H1 (cell line): Measurements from ENCODE around the gene DCTN1. TPM values are rescaled to one million over a fixed set of nuclear protein-coding genes. Genes with fewer than 3 reads are reported as not detected.

Experiments used
- BACH1 ChIP-seq: IDR thresholded peaks from 2 replicates; pipeline ENCODE4 v1.6.1; 2012; ENCODE audit warnings: low read length, improper control_type of control experiment
- CEBPB ChIP-seq: IDR thresholded peaks from 2 replicates; pipeline ENCODE4 v1.6.1; 2012; ENCODE audit warnings: low read depth, low read length
- KDM5A ChIP-seq: fragments of 200-600 bp; IDR thresholded peaks from 2 replicates; pipeline ENCODE4 v1.7.1; 2012; ENCODE audit warnings: mild to moderate bottlenecking, low read length, inconsistent platforms, mixed read lengths
- SUZ12 ChIP-seq: fragments of 200-600 bp; sonication (generic); IDR thresholded peaks from 2 replicates; pipeline ENCODE4 v1.6.1; 2012; ENCODE audit warnings: mild to moderate bottlenecking, inconsistent platforms, low read length, moderate library complexity, mixed read lengths
- polyA plus RNA-seq, 7 experiments: library from polyadenylated mRNA; depleted of rRNA in 3 of 7; stranded (reverse) in 5 of 7; unstranded in 2 of 7; fragments of >200 nt in 5 of 7; fragments of 200-250 nt in 2 of 7; gene quantifications; 1 replicate in 5 of 7; 2 replicates in 1 of 7; 4 replicates in 1 of 7; pipeline versions ENCODE4 v1.2.1 to v1.2.3, GENCODE V29; 2011 to 2013; ENCODE audit warnings: missing spikeins in 2 of 7, mixed read lengths in 2 of 7
- small RNA-seq: library from polyadenylated mRNA; stranded (forward); fragments of <200 nt; extraction: miRNeasy Mini kit (QIAGEN cat#:217004); gene quantifications from one replicate; pipeline ENCODE3, GENCODE V24; 2013; ENCODE audit not compliant: insufficient read depth
- total RNA-seq: library from RNA; stranded (reverse); fragmentation: NEBNext Ultra II Directional; extraction: Animal tissue kit (Norgen Biotek cat#: 25700); gene quantifications from 2 replicates; pipeline ENCODE4 v1.2.1, GENCODE V29; 2021

The DCTN1 gene
- total and polyA plus RNA-seq, 2 of the 8 experiments (the other 6 are each of a cell fraction or from before 2014, with no cell fraction given): 105 to 162 TPM

DNA sequence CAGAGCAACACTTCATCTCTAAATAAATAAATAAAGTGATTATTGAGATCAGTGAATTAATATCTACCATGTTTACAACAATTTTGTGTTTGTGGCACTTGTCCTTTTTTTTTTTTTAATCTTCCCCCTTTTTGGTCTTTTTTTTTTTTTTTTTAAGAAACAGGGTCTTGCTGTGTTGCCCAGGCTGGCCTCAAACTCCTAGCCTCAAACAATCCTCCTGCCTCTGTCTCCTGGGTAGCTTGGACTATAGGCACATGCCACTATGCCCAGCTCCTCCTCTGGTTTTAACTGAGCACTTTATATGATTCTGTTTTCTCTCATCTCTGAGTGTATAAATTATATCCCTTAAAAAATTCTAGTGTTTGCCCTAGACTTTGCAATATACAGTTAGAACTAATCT lies 67.2 kb downstream of the DCTN1 start (continued):
- no peak for TF ChIP-seq KDM5A
- TF ChIP-seq BACH1: no peak
- TF ChIP-seq CEBPB: no peak
- no peak for TF ChIP-seq SUZ12

Small RNAs within 50 kb of the gene (small RNA-seq; reads per million reads assigned to genes)
- gene RNU6-542P (not detected), gene TAF13P2 (not detected)

Other genes starting within 250 kb of the DCTN1 start
- gene BOLA3, start 232.4 kb downstream of the DCTN1 start, total RNA-seq: 67.3 and 68.6 TPM in 2 replicates
- gene BOLA3, start 232.4 kb downstream of the DCTN1 start, polyA plus RNA-seq (2011; rRNA removed): 41.5 and 46.1 TPM in 2 replicates
- gene MOB1A, start 201.4 kb downstream of the DCTN1 start, total RNA-seq: 91.7 and 93.9 TPM in 2 replicates
- gene MOB1A, start 201.4 kb downstream of the DCTN1 start, polyA plus RNA-seq (2011; rRNA removed): 16.2 and 21.6 TPM in 2 replicates
- gene MTHFD2, start 181.7 kb downstream of the DCTN1 start, total RNA-seq: 260 and 291 TPM in 2 replicates
- 99.2 and 99.5 TPM in 2 replicates for gene MTHFD2, start 181.7 kb downstream of the DCTN1 start, polyA plus RNA-seq (2011; rRNA removed)
- gene SLC4A5, start 36.9 kb downstream of the DCTN1 start, total RNA-seq: 0.52 and 0.86 TPM in 2 replicates
- 0.42 TPM in 2 replicates for gene SLC4A5, start 36.9 kb downstream of the DCTN1 start, polyA plus RNA-seq (2011; rRNA removed)
- 3.3 and 3.8 TPM in 2 replicates for gene C2orf81, start 41.3 kb upstream of the DCTN1 start, total RNA-seq
- gene C2orf81, start 41.3 kb upstream of the DCTN1 start, polyA plus RNA-seq (2011; rRNA removed): 1.6 and 2.4 TPM in 2 replicates
- gene WDR54, start 41.4 kb upstream of the DCTN1 start, total RNA-seq: 41.6 and 45.0 TPM in 2 replicates
- 125 and 142 TPM in 2 replicates for gene WDR54, start 41.4 kb upstream of the DCTN1 start, polyA plus RNA-seq (2011; rRNA removed)
- gene RTKN, start 61.6 kb upstream of the DCTN1 start, total RNA-seq: 53.5 and 54.1 TPM in 2 replicates
- gene RTKN, start 61.6 kb upstream of the DCTN1 start, polyA plus RNA-seq (2011; rRNA removed): 40.2 and 60.1 TPM in 2 replicates
- gene INO80B, start 74.8 kb upstream of the DCTN1 start, total RNA-seq: 17.5 and 18.5 TPM in 2 replicates
- gene INO80B, start 74.8 kb upstream of the DCTN1 start, polyA plus RNA-seq (2011; rRNA removed): 3.9 and 8.5 TPM in 2 replicates
- 51.4 and 57.2 TPM in 2 replicates for gene WBP1, start 78.1 kb upstream of the DCTN1 start, total RNA-seq
- 190 and 301 TPM in 2 replicates for gene WBP1, start 78.1 kb upstream of the DCTN1 start, polyA plus RNA-seq (2011; rRNA removed)
- gene MOGS, start 85.1 kb upstream of the DCTN1 start, total RNA-seq: 50.3 and 51.0 TPM in 2 replicates
- gene MOGS, start 85.1 kb upstream of the DCTN1 start, polyA plus RNA-seq (2011; rRNA removed): 44.3 and 59.9 TPM in 2 replicates
- gene MRPL53, start 92.4 kb upstream of the DCTN1 start, total RNA-seq: 46.3 and 50.2 TPM in 2 replicates
- 36.6 and 59.8 TPM in 2 replicates for gene MRPL53, start 92.4 kb upstream of the DCTN1 start, polyA plus RNA-seq (2011; rRNA removed)
- 10.7 and 12.1 TPM in 2 replicates for gene CCDC142, start 102.7 kb upstream of the DCTN1 start, total RNA-seq
- 6.0 and 6.7 TPM in 2 replicates for gene CCDC142, start 102.7 kb upstream of the DCTN1 start, polyA plus RNA-seq (2011; rRNA removed)
- gene TTC31, start 102.8 kb upstream of the DCTN1 start, total RNA-seq: 27.4 and 28.8 TPM in 2 replicates
- 29.9 and 36.1 TPM in 2 replicates for gene TTC31, start 102.8 kb upstream of the DCTN1 start, polyA plus RNA-seq (2011; rRNA removed)
- gene LBX2, start 119.3 kb upstream of the DCTN1 start, total RNA-seq: 0.55 TPM in 1 of 2 replicates, not detected in the other
- 0.27 and 0.42 TPM in 2 replicates for gene LBX2, start 119.3 kb upstream of the DCTN1 start, polyA plus RNA-seq (2011; rRNA removed)
- 10.0 and 13.8 TPM in 2 replicates for gene PCGF1, start 127.4 kb upstream of the DCTN1 start, total RNA-seq
- 12.1 and 23.7 TPM in 2 replicates for gene PCGF1, start 127.4 kb upstream of the DCTN1 start, polyA plus RNA-seq (2011; rRNA removed)
- 0.15 and 0.17 TPM in 2 replicates for gene TLX2, start 134.1 kb upstream of the DCTN1 start, total RNA-seq
- 0.06 and 0.17 TPM in 2 replicates for gene TLX2, start 134.1 kb upstream of the DCTN1 start, polyA plus RNA-seq (2011; rRNA removed)
- 0.57 and 0.76 TPM in 2 replicates for gene DQX1, start 145.9 kb upstream of the DCTN1 start, total RNA-seq
- 1.1 TPM in 2 replicates for gene DQX1, start 145.9 kb upstream of the DCTN1 start, polyA plus RNA-seq (2011; rRNA removed)
- gene AUP1, start 149.4 kb upstream of the DCTN1 start, total RNA-seq: 82.7 and 83.4 TPM in 2 replicates
- gene AUP1, start 149.4 kb upstream of the DCTN1 start, polyA plus RNA-seq (2011; rRNA removed): 121 and 162 TPM in 2 replicates
- gene HTRA2, start 149.6 kb upstream of the DCTN1 start, total RNA-seq: 21.6 and 24.6 TPM in 2 replicates
- 37.6 TPM in 2 replicates for gene HTRA2, start 149.6 kb upstream of the DCTN1 start, polyA plus RNA-seq (2011; rRNA removed)
- gene LOXL3, start 173.6 kb upstream of the DCTN1 start, total RNA-seq: 19.5 and 22.4 TPM in 2 replicates
- gene LOXL3, start 173.6 kb upstream of the DCTN1 start, polyA plus RNA-seq (2011; rRNA removed): 22.1 and 27.2 TPM in 2 replicates
- gene DOK1, start 174.4 kb upstream of the DCTN1 start, total RNA-seq: 11.4 and 14.3 TPM in 2 replicates
- gene DOK1, start 174.4 kb upstream of the DCTN1 start, polyA plus RNA-seq (2011; rRNA removed): 11.0 and 16.5 TPM in 2 replicates